ENCODE results near the gene ADAMTS16.

ADAMTS16 gene

GRCh38 chr5:5276430-5276829, 136.3 kb downstream of the ADAMTS16 start:
- in situ Hi-C loops (cut with MboI; ENCODE audit: low sequenced_read_pairs): no loop called here

DNA sequence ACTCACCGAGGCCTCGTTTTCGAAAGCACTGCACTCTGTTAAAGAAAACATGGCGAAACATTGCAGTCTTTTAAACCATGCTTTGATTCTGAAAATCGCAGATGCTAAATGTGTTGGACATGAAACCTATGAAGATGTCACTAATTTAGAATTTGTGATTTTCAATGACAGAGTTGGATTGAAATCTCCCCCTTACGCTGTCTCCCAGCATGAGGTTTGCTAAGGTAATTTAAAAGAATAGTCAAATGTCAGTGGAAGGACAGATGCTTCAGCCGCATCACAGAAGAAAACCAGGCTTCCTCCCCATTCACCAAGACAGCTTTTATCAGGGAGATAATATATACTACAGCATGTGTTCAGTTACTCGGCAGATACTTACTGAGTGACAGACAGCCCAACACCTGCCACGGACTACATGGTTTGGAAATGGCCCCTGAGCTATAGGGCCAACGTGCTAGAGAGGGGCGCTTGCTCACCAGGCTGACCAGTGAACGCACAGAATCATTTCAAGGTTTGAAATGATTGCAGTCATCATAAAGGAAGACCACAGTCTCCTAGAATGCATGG, 136.9 kb downstream of the ADAMTS16 start:
- in situ Hi-C loops (cut with MboI; ENCODE audit: low sequenced_read_pairs): no loop called here

GRCh38 chr5:5278201-5278814, 138.2 kb downstream of the ADAMTS16 start:
- in situ Hi-C loops (cut with MboI; ENCODE audit: low sequenced_read_pairs): no loop called here

DNA sequence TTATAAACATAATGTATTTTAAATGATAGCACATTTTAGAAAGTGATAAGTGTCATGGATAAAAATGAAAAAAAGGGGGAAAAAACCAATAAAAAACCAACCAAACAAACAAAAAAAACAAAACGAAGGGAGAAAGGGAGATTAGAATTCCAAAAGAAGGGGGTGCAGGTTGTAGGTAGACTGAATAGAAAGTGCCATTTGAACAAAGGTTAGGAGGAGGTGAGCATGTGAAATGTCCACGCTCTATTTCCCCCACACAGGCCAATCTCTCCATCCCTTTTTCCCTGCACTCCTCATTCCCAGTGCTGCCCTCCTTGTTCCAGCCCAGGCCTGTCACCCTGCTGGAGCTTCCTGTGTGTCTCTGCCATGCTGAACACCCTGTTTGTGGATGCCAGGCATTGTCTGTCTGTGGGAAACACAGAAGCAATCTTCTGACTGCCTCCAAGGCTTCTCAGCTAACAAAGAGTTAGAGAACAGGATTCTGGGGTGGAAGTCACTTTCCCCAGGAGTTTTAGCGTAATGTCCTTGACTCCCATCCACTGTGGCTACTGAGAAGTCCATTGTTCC, 138.8 kb downstream of the ADAMTS16 start:
- in situ Hi-C loops (cut with MboI; ENCODE audit: low sequenced_read_pairs): no loop called here

DNA sequence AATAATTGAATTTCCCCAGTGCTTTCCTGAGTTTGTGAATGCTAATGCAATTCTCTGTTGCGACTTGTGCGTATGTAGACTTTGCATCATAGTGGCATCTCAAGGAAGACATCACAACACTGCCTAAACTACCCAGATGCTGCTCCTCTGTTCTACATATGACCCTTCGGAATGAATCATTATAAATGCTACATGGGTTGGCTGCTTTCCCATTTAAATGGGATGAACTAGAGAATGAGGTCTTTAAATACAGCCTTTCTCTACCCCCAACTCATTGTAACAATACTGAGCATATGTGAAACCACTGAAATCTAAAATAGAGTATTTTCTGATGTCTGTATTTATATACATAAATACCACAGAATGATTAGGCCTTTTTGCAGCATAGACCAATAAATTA, 145.8 kb downstream of the ADAMTS16 start:
- in situ Hi-C loops (cut with MboI; ENCODE audit: low sequenced_read_pairs): no loop called here

- in situ Hi-C loops (cut with MboI; ENCODE audit: low sequenced_read_pairs): no loop called here
These were observed 147.3 kb downstream of the ADAMTS16 start for GRCh38 chr5:5287419-5287818.

DNA sequence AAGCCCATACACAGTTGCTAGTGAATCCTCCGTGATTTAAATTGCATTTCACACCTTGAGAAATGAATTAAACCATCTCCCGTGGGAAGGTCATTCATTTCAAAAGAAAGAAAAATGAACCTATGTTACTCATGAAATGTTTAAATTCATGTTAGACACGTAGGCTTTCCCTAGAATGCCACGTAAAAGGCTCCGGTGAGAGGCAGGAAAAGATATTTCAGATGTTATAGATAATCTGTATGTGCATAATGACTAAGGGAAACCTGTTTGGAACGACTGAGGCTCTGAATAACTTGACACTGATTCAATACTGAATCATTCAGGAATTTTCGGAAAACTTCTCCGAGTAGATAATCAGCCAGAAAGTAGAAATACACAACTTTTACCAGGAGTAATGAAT, 148.1 kb downstream of the ADAMTS16 start:
- in situ Hi-C loops (cut with MboI; ENCODE audit: low sequenced_read_pairs): no loop called here

GRCh38 chr5:5289537-5289936, 149.4 kb downstream of the ADAMTS16 start:
- in situ Hi-C loops (cut with MboI; ENCODE audit: low sequenced_read_pairs): no loop called here

DNA sequence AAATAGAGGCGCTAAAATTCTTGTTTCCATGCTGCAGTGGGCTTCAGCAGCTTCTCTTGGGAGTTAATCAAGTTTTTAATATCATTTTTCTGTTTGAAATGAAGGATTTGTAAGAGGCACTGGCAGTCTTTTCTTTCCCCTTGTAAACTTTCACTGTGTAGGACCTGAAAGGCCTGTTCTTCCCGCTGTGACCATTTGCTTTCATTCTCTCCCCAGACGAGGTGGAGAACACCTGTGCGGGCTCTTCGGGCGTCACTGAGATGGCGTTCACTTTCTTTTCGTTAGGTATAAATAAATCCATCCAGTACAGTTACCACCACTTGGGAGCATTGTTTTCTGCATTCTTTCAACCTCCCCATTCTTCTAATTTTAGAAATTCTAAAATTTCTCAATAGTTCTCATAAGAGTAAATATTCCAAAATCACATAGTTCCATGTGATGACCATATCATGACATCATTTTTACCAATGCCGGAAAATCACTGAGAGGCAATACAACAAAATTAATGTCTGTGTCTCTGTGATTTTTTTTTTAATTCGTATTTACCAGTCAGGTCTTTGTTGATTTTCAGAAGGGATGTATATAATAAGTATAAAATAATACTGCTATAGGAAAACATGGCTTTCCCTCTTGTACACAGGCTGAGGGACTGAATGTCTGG, 150.7 kb downstream of the ADAMTS16 start:
- in situ Hi-C loops (cut with MboI; ENCODE audit: low sequenced_read_pairs): no loop called here

DNA sequence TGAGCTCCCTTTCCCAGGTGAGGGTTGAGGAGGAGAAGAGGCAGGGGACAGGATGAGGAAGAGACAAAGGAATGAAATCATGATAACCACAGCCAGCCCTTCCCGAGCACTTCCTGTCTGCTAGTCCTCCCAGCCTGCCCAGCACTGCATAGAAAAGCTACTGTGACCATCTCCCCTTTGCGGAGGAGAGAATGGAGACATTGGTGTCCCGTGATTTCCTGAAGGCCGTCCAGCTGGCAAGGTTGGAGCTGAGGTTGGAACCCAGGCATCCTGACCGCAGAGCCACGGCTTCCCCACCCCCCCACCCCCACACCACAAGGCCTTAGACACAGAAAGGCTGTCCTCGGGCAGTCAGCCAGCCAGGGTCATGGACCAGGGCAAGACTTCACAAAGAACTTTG, 151.2 kb downstream of the ADAMTS16 start:
- in situ Hi-C loops (cut with MboI; ENCODE audit: low sequenced_read_pairs): no loop called here

- in situ Hi-C loops (cut with MboI; ENCODE audit: low sequenced_read_pairs): no loop called here
These were observed 152.9 kb downstream of the ADAMTS16 start for GRCh38 chr5:5293029-5293428.

DNA sequence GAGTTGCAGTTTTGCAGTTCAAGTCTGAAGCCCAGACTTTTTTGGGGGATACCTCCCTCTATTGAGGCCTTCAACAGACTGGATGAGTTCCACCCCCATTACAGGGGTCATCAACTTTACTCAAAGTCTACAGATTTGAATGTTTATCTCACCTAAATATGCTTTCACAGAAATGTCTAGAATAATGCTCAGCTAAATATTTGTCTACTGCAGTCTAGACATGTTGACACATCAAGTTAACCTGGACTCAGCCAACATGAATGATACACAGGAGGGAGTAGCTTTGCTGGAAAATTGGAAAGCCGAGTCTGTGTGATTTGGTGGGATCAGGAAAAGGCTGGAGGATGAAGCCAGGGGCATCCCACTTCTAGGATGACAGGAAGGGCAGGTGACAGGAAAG, 154.3 kb downstream of the ADAMTS16 start:
- in situ Hi-C loops (cut with MboI; ENCODE audit: low sequenced_read_pairs): no loop called here

GRCh38 chr5:5295351-5295750, 155.2 kb downstream of the ADAMTS16 start:
- in situ Hi-C loops (cut with MboI; ENCODE audit: low sequenced_read_pairs): no loop called here

GRCh38 chr5:5296051-5296450, 155.9 kb downstream of the ADAMTS16 start:
- in situ Hi-C loops (cut with MboI; ENCODE audit: low sequenced_read_pairs): no loop called here

DNA sequence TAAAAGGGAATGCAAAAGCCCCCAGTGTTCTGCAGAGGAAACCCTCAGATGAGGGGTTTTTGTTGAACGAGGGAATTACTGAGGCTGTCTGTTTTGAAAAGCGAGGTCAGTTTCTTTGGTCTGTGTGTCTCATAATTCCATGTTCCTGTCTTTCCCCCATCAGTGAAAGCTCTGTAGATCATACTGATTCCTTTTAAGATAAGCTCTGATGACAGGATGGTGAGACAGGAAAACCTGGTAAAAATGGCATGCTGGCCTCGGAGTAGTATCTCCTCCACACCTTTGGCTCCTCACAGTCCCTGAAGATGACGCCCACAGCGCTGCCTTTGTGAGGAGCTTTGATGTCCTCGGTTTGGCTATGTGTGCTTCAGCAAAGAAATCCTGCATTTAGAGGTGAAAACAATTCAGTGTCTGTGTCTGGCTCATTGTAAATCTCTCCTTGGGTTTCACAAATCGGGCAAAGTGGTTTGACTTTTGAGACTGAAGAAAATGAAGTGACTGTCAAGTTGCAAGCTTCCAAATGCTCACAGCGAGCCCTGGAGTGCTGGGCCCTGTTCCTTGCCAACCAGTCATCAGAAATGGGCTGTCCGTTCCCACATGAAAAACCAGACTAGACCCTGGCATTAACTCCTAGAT, 157.4 kb downstream of the ADAMTS16 start:
- in situ Hi-C loops (cut with MboI; ENCODE audit: low sequenced_read_pairs): no loop called here

DNA sequence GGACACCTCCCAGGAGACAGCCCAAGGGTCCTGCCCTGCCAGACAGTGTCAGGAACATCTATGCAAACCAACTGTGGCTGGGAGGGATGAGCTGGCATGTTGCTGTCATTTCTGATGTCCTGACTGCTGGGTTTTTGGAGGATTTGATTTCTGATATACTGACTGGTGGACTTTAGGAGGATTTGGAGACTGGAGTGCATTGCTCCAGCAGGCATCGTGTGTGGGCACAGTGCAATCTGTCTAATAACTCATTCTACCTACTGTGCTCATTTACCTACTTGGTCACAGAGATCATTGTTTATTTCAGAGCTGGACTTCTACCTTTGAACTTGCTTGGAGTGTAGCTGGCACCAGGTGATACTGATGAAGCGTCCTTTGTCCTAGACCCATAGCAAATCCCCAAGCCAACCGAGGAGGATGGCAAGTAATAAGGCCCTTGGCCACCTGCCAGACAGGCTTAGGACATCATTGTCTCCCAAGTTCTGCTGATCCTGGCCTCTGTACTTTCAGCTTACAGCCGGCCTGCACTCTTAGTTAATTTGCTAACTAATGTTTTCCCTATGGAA, 158.0 kb downstream of the ADAMTS16 start:
- in situ Hi-C loops (cut with MboI; ENCODE audit: low sequenced_read_pairs): no loop called here

DNA sequence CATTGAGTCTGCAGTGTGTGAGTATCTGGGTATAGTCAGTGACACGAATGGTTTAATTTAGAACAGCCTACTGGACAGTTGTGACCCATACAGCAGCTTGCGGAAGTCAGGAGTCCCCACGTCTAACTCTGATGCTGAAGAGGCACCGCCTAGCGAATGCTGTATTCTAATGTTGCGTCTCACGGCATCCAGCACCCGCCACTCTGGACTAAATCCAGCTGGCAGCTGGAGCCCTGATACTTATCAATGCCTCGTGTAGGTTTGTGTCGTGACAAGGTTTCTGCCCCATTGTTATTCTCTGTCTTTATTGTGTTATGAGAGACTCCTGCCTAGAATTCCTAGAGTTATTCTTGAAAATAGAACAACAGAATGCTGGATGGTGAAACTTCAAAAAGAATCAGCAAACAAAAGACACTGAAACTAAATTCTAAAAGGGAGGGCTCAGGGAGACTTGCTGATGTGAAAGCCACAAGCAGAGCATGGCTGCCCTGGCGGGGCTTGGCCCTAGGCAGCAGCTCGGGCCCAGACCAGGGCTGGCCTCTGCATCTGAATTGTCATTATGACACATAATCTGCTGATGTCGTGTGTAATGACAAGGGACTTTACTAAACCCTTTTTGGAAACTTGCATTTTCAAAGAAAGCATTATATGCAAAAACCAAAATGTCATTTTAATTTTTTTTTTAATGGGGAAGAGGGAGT, 158.9 kb downstream of the ADAMTS16 start:
- in situ Hi-C loops (cut with MboI; ENCODE audit: low sequenced_read_pairs): no loop called here

- in situ Hi-C loops (cut with MboI; ENCODE audit: low sequenced_read_pairs): no loop called here
These were observed 161.0 kb downstream of the ADAMTS16 start for GRCh38 chr5:5301176-5301575.

DNA sequence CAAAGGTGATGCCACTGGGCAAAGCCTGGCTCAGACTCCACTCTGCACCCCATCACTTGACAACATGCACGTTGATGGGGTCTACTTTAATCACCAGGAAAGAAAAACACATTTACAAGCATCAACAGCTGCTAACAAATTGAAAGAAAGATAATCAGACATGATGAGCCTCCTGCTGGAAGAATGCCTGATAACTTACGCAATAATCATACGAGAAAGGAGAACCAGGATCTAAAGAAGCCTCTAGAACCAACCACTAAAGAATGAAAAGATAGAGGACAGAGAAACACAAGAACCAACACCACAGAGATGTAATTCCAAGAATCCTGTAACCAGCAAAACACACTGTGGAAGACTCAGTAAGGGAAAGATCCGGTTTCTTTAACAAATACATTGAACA, 162.1 kb downstream of the ADAMTS16 start:
- in situ Hi-C loops (cut with MboI; ENCODE audit: low sequenced_read_pairs): no loop called here

DNA sequence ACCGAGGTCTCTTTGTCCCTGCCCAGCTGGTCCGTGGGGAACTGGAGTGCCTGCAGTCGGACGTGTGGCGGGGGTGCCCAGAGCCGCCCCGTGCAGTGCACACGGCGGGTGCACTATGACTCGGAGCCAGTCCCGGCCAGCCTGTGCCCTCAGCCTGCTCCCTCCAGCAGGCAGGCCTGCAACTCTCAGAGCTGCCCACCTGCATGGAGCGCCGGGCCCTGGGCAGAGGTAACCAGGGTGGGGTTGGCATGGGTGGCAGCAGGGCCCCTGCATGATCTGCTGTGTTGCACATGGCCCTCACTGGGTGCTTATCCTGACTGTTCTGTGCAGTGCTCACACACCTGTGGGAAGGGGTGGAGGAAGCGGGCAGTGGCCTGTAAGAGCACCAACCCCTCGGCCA, 163.1 kb downstream of the ADAMTS16 start:
- in situ Hi-C loops (cut with MboI; ENCODE audit: low sequenced_read_pairs): no loop called here
